GM12873 (cell line): ENCODE measurements around the gene CCDC71.

Experiments used
- CTCF ChIP-seq: IDR thresholded peaks from 2 replicates; pipeline ENCODE4 v1.5.1; 2012; ENCODE audit warnings: low read depth, mild to moderate bottlenecking, moderate library complexity, low read length, control low read depth; ENCODE audit not compliant: insufficient read depth; ENCODE audit errors: missing control alignments

Gene CCDC71

GRCh38 chr3:49165771-49166751, at the start of gene CCDC71:
CCDC71 (minus strand) TSS chr3:49166331; CDS start chr3:49164208, 2,123 bp downstream.
- TF ChIP-seq CTCF = no peak

- no peak for TF ChIP-seq CTCF
Observed at GRCh38 chr3:49213998-49214397, 47.9 kb upstream of the CCDC71 start.

- TF ChIP-seq CTCF = no peak
Observed at GRCh38 chr3:49213541-49213943, 47.4 kb upstream of the CCDC71 start.

- no peak for TF ChIP-seq CTCF
Observed at GRCh38 chr3:49199900-49200281, 33.8 kb upstream of the CCDC71 start.

GRCh38 chr3:49199239-49199899, 33.2 kb upstream of the CCDC71 start:
- no peak for TF ChIP-seq CTCF

GRCh38 chr3:49198611-49199230, 32.6 kb upstream of the CCDC71 start:
- TF ChIP-seq CTCF = no peak

GRCh38 chr3:49198161-49198560, 32.0 kb upstream of the CCDC71 start:
- no peak for TF ChIP-seq CTCF
